Mucosa of stomach (tissue), 1 donor: ENCODE results near the gene PKD1L1.

Experiments
- H3K27me3 ChIP-seq: one replicate; pipeline ENCODE4 v1.7.0; 2013; ENCODE audit warnings: mild to moderate bottlenecking, low read length; ENCODE audit not compliant: control insufficient read depth, insufficient read depth
- H3K36me3 ChIP-seq: one replicate; pipeline ENCODE4 v1.7.0; 2013; ENCODE audit warnings: low read length; ENCODE audit not compliant: control insufficient read depth, insufficient read depth
- H3K4me1 ChIP-seq: one replicate; pipeline ENCODE4 v1.7.0; 2013; ENCODE audit warnings: mild to moderate bottlenecking, low read length; ENCODE audit not compliant: control insufficient read depth, insufficient read depth
- H3K4me3 ChIP-seq: one replicate; pipeline ENCODE4 v1.7.0; 2013; ENCODE audit warnings: low read length
- H3K9ac ChIP-seq: one replicate; pipeline ENCODE4 v1.7.0; 2013; ENCODE audit warnings: mild to moderate bottlenecking, low read length, moderate library complexity
- H3K9me3 ChIP-seq: one replicate; pipeline ENCODE4 v1.7.0; 2013; ENCODE audit warnings: mild to moderate bottlenecking, low read length, moderate library complexity; ENCODE audit not compliant: control insufficient read depth
- donor health status: Pancreatic carcinoma.

The PKD1L1 gene

DNA sequence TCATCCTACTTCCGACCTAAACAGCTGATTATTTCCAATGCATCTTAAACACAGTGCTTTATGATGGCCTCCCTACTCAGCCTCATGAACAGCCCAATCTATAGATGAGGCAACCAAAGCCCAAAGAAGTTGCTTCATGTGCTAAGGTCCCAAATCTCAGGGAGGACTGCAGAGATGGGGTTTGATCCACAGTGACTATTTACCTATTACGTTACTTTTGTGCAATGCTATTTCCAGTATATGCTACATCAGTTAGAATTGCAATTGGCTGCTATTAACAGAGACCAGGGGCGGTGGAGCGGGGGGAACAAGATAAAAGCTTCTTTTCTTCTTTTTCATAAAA lies 213.3 kb downstream of the PKD1L1 start:
- no peaks in the 10 kb centered on the region for H3K36me3 ChIP-seq
- no peak overlapping the region for H3K4me3 ChIP-seq
- H3K9ac ChIP-seq = no peak overlapping the region
- H3K4me1 ChIP-seq = no peaks in the 10 kb centered on the region
- H3K27me3 ChIP-seq = peaks cover 11% of the 10 kb centered on the region
- no peaks in the 10 kb centered on the region for H3K9me3 ChIP-seq

DNA sequence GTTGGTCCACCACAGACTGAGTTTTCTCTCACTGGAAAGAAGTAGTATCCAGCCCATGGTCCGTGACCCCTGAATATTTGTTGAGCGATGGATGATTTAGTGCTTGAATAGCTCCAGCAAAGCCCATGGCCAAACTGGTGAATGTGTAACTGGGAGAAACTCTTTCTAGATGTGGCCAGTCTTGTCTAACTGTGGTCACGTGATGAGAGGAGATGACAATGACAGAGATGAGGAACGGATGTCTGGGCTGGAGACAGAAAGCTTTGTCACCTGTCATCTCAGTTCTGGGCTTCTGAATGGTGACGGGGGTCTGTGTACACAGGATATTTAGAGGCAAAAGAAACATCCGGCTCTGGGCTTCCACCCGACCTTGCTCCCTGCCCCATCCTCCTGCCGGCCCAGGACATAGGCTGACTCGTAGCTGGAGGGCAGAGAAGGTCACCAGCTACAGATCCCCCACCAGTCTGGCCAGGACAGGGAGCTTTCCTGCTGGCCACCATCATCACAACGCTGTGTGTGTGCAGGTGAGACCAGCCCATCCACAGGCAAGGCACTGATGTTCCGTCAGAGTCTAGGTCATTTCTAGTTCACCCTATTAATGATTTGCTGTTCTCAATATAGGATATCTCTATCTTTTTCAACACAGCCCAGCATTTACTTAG lies 213.8 kb downstream of the PKD1L1 start:
- Histone ChIP-seq H3K36me3 (no peaks in the 10 kb centered on the region), H3K4me1 (no peaks in the 10 kb centered on the region), H3K4me3 (no peak overlapping the region), H3K27me3 (peaks cover 11% of the 10 kb centered on the region), H3K9ac (no peak overlapping the region), H3K9me3 (no peaks in the 10 kb centered on the region)

DNA sequence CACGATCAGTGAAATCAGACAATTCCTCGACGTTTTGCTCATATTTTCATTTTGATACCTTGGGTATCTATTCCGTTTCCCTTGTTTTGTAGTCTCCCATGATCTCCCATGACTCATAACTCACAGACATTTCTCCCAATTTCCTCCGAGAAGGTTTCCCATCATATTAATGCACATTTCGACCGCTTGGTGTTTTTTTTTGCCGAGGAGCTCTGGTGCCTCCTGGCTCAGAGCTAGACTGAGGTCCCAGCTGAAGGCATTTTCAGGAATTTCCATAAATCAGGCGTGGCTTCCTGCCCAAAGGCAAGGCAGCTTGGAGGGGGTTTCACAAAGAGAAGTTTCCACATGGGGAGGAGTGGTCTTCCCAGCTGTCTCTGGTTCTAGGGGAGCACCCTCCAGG lies 218.1 kb downstream of the PKD1L1 start:
- H3K9me3 ChIP-seq = no peaks in the 10 kb centered on the region
- peaks cover 7% of the 10 kb centered on the region for H3K27me3 ChIP-seq
- H3K9ac ChIP-seq = no peak overlapping the region
- no peaks in the 10 kb centered on the region for H3K36me3 ChIP-seq
- H3K4me3 ChIP-seq = no peak overlapping the region
- H3K4me1 ChIP-seq = peaks cover 8% of the 10 kb centered on the region

DNA sequence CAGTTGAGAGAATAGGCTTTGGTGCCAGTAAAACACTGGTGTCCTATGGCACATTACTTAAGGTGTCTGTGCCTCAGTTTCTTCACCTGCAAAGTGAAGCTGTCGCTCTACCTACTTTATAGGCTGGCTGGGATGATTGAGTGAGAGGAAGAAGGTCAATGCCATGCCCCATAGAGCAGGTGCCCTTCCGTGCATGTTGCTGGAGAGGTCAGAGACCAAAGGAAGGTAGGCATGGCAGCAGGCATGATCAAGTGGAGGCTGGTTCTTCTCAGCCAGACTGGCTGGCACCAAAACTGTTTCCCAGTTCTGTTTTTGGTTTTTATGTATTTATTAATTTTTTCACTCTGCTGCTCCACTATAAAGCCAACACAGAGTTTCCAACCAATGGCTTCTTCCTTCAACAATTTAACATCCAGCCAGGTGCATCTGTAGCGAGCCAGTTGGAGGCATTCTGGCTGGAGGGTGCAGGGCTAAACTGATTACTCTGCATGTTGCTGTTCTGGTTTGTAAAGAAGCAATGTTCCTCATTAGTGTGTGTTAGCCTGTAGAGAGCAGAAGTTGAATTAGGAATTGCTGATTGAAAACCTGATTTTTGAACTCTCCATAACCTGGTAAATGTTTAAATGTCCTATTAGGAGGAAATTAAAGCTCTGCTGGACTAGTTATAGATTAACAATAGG lies 222.1 kb downstream of the PKD1L1 start:
- H3K4me3 ChIP-seq = no peak overlapping the region
- no peaks in the 10 kb centered on the region for H3K27me3 ChIP-seq
- no peaks in the 10 kb centered on the region for H3K36me3 ChIP-seq
- no peaks in the 10 kb centered on the region for H3K9me3 ChIP-seq
- H3K4me1 ChIP-seq = peaks cover 18% of the 10 kb centered on the region
- H3K9ac ChIP-seq = no peak overlapping the region

DNA sequence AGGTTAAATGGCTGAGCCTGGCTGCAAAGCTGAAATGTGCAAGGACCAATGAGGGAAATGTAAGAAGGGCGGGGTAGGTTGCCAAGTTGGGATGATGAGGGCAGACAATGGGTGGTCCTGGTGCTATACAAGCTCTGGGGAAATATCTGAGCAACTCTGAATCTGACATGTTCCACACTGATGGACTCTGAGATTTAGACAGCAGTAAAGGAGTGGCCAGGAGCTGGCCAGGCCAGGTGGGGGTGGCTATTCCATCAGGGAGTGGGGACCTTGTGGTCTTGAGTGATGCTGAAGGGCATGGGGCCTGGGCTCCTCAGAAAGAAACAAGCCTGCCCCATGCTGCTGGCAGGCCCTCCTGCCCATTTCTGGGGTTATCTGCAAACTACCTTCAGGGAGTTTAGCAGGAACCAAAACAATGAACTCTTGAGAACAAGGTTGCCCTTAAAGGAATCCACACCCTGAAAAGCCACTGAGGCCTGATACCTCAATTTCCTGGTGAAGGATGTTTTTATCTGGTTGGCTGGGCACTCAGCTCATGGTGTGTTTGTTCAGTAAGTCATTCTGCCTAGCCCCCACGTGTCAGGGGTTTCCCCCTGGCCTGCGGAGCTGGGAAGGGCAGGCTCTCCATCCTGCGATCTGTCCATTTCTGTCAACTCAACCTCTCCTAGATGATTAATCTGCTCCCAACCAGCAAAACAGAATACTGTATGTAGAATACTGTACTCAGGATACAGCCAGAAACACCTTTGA lies 223.1 kb downstream of the PKD1L1 start:
- Histone ChIP-seq H3K4me1 (peaks cover 18% of the 10 kb centered on the region), H3K9me3 (no peaks in the 10 kb centered on the region), H3K9ac (no peak overlapping the region), H3K27me3 (no peaks in the 10 kb centered on the region), H3K4me3 (no peak overlapping the region), H3K36me3 (no peaks in the 10 kb centered on the region)
